ENCODE results near the gene ARPC1B. TPM values are rescaled to one million over a fixed set of nuclear protein-coding genes. Genes with fewer than 3 reads are reported as not detected.

ARPC1B gene
- total and polyA plus RNA-seq, 2 of the 8 experiments (the other 6 are each of a cell fraction or from before 2014, with no cell fraction given): 64.5 to 115 TPM

DNA sequence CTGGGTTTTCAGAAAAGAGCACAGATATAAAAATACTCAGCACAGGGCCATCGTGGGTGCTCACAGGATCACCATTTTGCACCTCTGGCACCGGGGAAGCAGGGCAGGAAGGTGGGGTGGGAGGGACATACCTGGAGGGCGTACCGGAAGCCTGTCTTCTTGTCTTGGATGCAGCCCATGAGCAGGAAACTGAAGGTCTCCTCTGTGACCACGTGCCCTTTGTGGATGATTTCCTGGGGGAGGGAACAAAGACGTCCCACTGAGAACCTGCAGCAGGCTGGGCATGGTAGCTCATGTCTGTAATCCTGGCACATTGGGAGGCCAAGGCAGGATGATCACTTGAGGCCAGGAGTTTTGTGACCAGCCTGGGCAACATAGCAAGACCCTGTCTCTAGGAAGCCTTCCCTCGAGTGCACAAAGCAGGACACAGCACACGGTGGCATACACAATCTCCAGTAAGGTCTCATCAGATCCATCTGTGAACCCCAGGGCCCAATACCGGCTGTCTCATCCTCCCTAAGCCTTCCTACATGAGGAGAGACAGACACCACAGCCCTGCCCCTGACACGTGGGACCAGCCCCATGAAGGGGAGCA lies 54.5 kb downstream of the ARPC1B start (continued):
- TF ChIP-seq, protein P1, sequence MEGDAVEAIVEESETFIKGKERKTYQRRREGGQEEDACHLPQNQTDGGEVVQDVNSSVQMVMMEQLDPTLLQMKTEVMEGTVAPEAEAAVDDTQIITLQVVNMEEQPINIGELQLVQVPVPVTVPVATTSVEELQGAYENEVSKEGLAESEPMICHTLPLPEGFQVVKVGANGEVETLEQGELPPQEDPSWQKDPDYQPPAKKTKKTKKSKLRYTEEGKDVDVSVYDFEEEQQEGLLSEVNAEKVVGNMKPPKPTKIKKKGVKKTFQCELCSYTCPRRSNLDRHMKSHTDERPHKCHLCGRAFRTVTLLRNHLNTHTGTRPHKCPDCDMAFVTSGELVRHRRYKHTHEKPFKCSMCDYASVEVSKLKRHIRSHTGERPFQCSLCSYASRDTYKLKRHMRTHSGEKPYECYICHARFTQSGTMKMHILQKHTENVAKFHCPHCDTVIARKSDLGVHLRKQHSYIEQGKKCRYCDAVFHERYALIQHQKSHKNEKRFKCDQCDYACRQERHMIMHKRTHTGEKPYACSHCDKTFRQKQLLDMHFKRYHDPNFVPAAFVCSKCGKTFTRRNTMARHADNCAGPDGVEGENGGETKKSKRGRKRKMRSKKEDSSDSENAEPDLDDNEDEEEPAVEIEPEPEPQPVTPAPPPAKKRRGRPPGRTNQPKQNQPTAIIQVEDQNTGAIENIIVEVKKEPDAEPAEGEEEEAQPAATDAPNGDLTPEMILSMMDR (IDR thresholded peaks at IDR 0.05; ENCODE audit: control extremely low read depth in 1 of 3, insufficient read depth in 1 of 3, low read depth in 1 of 3, low read length in 3 of 3): no peak
- no peak for TF ChIP-seq RBBP5 (IDR thresholded peaks at IDR 0.05; ENCODE audit: borderline replicate concordance, low read depth, low read length)
- TF ChIP-seq SP4 (IDR thresholded peaks at IDR 0.05; ENCODE audit: low read length): no peak
- TF ChIP-seq PHF8 (conservative IDR thresholded peaks at IDR 0.05; ENCODE audit: low read depth, low read length): no peak
- no peak for TF ChIP-seq POLR2AphosphoS5 (IDR thresholded peaks at IDR 0.05; ENCODE audit: low read depth, low read length)

All from H1 (cell line).